HG03378 (cell line): ENCODE results near the gene BBS1.
"Not testable (repeated sequence)": the region's sequence is repeated elsewhere in the genome, so short reads cannot be mapped to it uniquely, and the experiment has no call there.

Source experiments
- ATAC-seq: cut with Tn5 transposase; IDR thresholded peaks from one replicate; pipeline ENCODE4 v1.9.1; 2021; ENCODE audit warnings: mild to moderate bottlenecking, moderate library complexity; ENCODE audit not compliant: unreplicated experiment

Gene BBS1

DNA sequence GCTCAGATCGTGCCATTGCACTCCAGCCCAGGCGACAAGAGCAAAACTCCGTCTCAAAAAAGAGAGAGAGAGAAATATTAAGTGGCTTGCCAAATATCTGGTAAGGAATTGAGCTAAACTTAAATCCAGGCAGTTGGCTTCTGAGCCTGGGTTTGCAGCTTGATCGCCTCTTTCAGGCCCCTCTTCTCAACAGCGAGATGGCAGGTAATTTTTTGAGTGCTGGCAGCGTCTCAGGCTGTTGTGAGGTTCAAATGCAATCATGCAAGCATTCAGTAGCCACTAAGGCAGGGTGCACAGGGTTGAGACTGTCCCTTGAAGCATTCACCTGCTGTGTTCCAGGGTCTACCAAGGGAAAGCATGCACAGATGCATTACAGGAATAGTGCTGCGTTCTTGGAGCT lies 58.6 kb downstream of the BBS1 start:
- ATAC-seq, result no peak

DNA sequence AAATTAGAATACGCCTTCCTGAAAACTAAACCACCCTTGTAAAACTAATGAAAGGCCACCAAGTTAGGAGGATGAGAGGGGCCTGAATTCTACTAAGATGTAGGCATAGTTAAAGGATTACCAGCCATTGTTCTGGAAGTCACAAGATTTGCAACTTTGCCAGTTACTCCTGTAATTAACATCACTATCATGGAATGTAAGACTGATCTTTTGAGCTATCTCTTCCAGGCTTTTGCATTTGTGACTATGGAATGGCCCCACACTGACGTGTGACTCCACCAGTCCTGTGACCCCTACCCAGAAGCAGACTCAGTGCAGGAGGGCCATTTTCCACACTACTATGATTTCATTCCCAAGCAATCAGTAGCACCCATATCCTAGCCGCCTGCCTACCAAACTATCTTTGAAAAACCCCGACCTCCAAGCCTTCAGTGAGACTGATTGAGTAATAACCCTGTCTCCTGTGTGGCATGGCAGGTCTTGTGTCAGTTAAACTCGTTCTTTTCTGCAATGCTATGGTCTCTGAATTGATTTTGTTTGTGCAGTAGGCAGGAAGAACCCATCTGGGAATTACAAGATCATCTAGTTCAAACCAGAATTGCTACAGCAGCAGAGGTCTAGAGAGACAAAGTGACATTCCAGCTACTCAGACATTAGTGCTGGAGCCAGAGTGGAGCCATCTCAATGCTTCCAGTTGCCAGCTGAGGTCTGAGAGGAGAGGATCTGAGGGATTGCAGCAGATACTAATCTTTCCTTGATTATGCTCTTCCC lies 59.8 kb downstream of the BBS1 start:
- no peak for ATAC-seq

DNA sequence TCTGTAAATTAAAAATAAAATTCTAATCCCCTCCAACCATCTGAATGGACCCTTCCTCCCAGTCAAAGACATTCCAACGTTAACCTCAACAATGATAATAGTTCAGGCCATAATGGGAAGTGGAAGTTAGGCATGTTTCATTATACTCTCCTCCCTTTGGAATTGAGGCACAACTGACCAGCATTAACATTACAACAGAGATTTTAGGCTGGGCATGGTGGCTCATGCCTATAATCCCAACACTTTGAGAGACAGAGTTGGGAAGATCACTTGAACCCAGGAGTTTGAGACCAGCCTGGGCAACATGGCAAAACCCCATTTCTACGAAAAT lies 60.4 kb downstream of the BBS1 start:
- ATAC-seq, result no peak

DNA sequence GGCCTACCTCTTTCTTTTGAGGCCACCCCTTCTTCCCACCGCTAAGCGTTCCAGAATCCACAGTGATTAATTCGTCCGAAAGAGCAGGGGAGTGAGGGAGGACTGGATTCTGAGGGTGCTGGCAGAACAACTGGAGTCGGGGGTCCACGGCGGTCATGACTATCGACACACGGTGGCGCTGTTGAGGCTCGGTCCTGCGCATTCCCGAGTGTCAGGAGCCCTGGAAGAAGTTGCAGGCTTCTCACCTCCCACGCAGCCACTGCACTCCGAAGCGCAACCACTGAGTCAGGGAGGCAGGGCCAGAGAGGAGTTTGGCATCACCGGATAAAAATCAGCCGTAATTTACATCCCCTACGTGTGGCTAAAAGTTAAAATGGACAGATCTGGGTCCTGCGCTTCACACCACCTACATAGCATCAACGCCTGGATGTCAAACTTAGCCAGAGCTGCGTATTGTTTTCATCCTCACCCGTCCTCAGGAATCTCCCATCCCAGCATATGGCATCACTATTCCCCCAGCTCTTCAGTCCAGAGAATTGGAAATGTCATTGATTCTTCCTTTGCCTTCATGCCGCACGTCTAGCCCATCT lies 68.7 kb downstream of the BBS1 start:
- no peak for ATAC-seq

DNA sequence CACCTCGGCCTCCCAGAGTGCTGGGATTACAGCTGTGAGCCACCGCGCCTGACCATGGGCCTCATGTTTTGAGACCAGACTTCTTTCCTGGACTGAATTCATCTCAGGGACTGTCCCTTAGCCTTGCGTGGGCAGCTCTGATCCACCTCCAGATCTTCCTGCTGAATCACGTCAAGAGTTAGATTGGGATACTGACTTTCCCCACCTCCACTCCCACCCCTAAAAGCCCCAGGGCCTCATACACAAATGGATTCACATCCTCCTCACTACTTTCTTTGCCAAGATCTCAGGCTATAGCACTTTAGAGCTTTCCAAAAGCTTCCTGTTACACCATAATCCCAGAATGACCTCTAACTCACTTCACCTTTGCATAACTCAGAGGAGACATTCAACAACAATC lies 70.4 kb downstream of the BBS1 start:
- no peak for ATAC-seq

DNA sequence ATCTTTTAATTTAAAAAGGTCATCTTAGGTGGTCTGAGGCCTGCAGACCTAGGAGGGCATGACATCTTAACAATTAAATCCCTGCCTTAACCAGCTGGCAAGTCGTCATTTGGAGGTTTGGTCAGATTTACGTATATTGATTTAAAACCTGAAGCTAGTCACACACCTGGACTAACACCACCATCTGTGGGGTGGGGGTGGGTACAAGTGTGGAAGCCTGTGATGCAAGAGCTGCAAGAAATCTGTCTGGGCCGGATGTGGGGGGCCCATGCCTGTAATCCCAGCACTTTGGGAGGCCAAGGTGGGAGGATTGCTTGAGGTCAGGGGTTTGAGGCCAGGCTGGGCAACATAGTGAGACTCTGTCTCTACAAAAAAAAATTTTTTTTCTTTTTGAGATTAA lies 70.8 kb downstream of the BBS1 start:
- ATAC-seq, result no peak

DNA sequence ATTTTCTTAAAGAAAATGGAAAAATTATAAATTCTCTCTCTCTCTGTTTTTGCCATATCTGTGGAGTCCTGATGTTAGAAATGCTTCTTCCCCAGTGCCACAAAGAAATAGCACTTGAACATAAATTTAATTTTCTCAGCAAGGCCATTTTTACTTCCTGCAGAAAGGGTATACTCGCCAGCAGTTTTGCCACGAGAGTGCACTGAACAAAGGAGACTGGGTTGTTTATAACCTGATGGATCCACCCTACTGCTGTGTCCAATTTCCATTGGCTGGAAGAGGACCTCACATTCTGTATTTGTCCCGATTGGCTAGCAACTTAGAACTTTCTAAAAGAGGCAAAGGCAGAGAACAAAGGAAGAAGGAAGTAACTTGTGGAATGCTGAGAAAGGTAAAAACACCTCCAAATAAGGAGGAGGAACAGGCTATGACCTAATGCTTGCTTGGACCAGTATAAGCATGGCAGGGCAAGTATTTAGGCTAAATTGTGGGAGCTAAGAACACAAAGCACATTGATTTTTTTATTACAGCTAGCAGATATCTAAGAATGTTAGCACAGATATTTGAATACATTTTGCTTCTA lies 72.2 kb downstream of the BBS1 start:
- ATAC-seq, result not testable (repeated sequence)
